Measurements from ENCODE around the gene KISS1R. TPM values are rescaled to one million over a fixed set of nuclear protein-coding genes. Genes with fewer than 3 reads are reported as not detected.

KISS1R gene
- total and polyA plus RNA-seq, 8 donors, result 0.11 to 0.23 (median 0.15) TPM; not detected in 5

DNA sequence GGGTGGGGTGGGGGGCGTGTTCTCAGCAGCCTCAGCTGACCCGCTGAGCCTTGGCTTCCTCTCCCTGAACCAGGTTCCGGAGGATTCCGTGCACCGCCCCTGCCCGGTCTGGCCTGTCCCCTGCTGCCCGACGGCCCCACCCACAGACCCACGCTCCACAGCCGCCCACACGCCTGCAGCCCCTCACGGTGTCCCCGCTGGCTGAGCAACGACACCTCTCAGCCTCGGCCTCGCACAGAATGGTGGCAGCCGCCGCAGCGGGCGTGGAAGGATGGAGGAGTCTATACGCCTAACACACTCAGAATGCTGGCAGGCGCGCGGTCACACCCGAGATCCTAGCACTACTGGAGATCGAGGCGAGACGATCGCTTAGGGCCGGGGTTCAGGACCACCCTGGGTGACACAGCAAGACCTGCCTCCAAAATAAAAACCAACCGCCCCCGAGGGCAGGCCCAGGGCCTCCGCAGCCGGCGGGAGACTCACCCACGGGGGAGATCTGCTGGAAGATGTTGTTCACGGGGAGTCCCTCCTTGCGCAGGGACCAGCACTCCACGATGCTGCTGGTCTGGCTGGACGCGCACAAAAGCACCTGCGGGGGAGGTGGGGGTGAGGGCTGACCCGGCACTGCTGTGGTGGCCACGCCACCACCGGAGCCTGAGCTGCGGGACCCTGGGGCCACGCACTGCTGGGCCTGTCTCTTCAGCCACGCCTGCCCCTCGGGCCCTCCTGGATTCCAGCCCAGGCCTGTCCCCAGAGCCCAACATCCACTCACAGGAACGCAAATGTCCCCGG lies 32.5 kb upstream of the KISS1R start:
- no peak for ATAC-seq
- Histone ChIP-seq H3K4me1 (no peaks in the 10 kb centered on the region), H3K4me3 (no peak overlapping the region), H3K9me3 (no peaks in the 10 kb centered on the region), H3K36me3 (peaks cover 0 to 96% of the 10 kb centered on the region in 2 donors), H3K27ac (no peak overlapping the region), H3K27me3 (no peaks in the 10 kb centered on the region)
- TF ChIP-seq, protein P1, sequence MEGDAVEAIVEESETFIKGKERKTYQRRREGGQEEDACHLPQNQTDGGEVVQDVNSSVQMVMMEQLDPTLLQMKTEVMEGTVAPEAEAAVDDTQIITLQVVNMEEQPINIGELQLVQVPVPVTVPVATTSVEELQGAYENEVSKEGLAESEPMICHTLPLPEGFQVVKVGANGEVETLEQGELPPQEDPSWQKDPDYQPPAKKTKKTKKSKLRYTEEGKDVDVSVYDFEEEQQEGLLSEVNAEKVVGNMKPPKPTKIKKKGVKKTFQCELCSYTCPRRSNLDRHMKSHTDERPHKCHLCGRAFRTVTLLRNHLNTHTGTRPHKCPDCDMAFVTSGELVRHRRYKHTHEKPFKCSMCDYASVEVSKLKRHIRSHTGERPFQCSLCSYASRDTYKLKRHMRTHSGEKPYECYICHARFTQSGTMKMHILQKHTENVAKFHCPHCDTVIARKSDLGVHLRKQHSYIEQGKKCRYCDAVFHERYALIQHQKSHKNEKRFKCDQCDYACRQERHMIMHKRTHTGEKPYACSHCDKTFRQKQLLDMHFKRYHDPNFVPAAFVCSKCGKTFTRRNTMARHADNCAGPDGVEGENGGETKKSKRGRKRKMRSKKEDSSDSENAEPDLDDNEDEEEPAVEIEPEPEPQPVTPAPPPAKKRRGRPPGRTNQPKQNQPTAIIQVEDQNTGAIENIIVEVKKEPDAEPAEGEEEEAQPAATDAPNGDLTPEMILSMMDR (IDR thresholded peaks at IDR 0.05), result no peak
- intact Hi-C loops (cut with DNase I), result no loop called here
- DNase-seq, result no peak

DNA sequence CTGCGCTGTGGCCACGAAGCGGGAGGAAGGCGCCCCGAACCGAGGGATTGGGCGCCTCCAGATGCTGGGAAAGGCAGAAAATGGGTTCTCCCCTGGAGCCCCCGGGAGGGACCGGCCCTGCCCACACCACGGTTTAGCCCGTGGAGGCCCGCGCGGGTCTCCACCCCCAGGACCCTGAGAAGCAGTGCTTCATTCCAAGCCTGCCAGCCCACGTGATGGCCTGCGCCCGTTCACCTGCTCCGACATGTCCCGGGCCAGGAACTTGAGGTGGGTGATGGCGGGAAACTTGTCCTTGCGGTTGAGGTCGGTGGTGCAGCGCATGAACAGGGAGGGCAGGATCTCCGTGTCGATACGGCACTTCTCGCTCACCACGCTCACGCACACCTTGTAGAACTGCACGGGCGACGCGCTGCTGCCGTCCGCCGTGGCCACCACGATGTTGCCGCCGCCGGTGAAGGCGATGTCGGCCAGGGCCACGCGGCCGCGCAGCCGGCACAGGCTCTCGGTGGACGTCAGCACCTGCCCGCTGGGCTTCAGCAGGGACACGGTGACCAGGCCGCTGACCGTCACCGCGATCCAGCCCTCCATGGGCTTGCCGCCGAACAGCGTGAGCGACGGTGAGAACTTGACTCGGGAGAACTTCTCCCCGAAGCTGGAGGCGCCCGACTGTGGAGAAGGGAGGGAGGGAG lies 31.5 kb upstream of the KISS1R start:
- Histone ChIP-seq H3K27ac (no peak overlapping the region), H3K36me3 (peaks cover 0 to 96% of the 10 kb centered on the region in 2 donors), H3K4me1 (no peaks in the 10 kb centered on the region), H3K4me3 (no peak overlapping the region), H3K9me3 (no peaks in the 10 kb centered on the region), H3K27me3 (no peaks in the 10 kb centered on the region)
- ATAC-seq (no peak), DNase-seq (no peak)
- TF ChIP-seq, protein P1 (IDR thresholded peaks at IDR 0.05), result no peak
- intact Hi-C loops (cut with DNase I), result no loop called here

GRCh38 chr19:887072-887471 lies 30.1 kb upstream of the KISS1R start:
- TF ChIP-seq, protein P1 (IDR thresholded peaks at IDR 0.05), result no peak
- intact Hi-C loops (cut with DNase I), result no loop called here
- no peak overlapping the region for H3K27ac ChIP-seq
- peaks cover 0 to 3% of the 10 kb centered on the region in 2 donors for H3K4me1 ChIP-seq
- no peak overlapping the region for H3K4me3 ChIP-seq
- ATAC-seq (no peak), DNase-seq (no peak)
- no peaks in the 10 kb centered on the region for H3K27me3 ChIP-seq
- no peaks in the 10 kb centered on the region for H3K9me3 ChIP-seq
- peaks cover 0 to 85% of the 10 kb centered on the region in 2 donors for H3K36me3 ChIP-seq

GRCh38 chr19:887599-887998 lies 29.5 kb upstream of the KISS1R start:
- intact Hi-C loops (cut with DNase I), result no loop called here
- ATAC-seq (no peak), DNase-seq (no peak)
- peaks cover 0 to 5% of the 10 kb centered on the region in 2 donors for H3K4me1 ChIP-seq
- H3K27ac ChIP-seq, result no peak overlapping the region
- peaks cover 0 to 80% of the 10 kb centered on the region in 2 donors for H3K36me3 ChIP-seq
- TF ChIP-seq, protein P1 (IDR thresholded peaks at IDR 0.05), result no peak
- no peaks in the 10 kb centered on the region for H3K27me3 ChIP-seq
- no peak overlapping the region for H3K4me3 ChIP-seq
- H3K9me3 ChIP-seq, result no peaks in the 10 kb centered on the region

All from left lung (tissue), 10 donors.